Cardiac ventricle fibroblast (primary cell): ENCODE data around the gene PRDM1. TPM values are rescaled to one million over a fixed set of nuclear protein-coding genes. Genes with fewer than 3 reads are reported as not detected.

Experiments
- total RNA-seq: library from RNA; depleted of rRNA; stranded (reverse); fragments of >200 nt; gene quantifications from 2 replicates; pipeline ENCODE4 v1.2.3, GENCODE V29; 2015

The PRDM1 gene
- 0.62 and 3.1 TPM in 2 replicates for total RNA-seq

DNA sequence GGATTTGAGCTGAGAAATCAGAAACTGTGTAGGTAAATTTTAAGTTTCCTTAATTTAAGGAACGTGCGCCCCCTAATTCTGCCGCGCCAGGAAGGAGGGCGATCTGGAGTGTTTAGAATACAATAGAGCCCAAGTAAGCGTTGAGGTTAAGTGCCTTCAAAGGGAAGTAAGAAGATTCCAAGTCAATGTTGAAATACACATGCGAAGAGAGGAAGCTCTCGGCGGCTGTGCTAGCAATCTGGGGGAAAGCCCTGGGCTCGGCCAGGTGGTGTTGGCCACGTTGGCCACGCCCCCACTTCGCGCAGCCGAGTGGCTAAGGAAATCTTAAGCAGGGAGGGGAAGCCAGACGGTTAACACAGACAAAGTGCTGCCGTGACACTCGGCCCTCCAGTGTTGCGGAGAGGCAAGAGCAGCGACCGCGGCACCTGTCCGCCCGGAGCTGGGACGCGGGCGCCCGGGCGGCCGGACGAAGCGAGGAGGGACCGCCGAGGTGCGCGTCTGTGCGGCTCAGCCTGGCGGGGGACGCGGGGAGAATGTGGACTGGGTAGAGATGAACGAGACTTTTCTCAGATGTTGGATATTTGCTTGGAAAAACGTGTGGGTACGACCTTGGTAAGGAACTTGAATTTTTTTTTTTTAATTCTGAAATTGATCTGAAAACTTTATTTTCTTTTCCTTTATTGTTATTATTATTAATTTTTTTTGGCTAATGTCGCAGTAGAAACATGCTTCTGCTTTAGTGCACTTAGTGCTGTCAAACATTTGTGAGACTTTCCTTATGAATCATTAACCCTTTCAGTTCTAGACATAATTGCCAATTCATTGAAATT lies at the start of gene PRDM1:
Gene PRDM1, plus strand, starts transcription at position 353 of the 830 bp plus-strand sequence. Its CDS starts 218 bp downstream, at position 571.

Other genes starting within 250 kb of the PRDM1 start
- gene ATG5, start 239.4 kb downstream of the PRDM1 start, total RNA-seq, result 13.7 and 16.5 TPM in 2 replicates